ENCODE measurements around the gene PLA2R1. TPM values are rescaled to one million over a fixed set of nuclear protein-coding genes. Genes with fewer than 3 reads are reported as not detected.

The PLA2R1 gene
- total and polyA plus RNA-seq, 10 donors: 1.3 to 17.0 (median 10.1) TPM

DNA sequence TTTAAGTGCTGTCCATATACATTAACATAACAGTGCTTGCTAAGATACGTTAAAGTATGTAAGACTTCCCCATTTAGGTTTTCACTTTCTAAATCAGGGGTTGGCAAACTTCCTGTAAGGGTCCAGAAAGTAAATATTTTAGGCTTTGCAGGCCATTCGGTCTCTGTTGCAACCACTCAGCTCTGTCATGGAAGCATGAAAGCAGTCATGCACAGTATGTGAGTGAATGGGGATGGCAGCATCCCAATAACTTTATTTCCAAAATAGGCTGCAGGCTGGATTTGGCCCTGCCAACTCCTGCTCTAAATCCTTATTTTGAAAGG lies 128.7 kb downstream of the PLA2R1 start:
- intact Hi-C loops (cut with DNase I; ENCODE audit: low total_unique reads): no loop called here

DNA sequence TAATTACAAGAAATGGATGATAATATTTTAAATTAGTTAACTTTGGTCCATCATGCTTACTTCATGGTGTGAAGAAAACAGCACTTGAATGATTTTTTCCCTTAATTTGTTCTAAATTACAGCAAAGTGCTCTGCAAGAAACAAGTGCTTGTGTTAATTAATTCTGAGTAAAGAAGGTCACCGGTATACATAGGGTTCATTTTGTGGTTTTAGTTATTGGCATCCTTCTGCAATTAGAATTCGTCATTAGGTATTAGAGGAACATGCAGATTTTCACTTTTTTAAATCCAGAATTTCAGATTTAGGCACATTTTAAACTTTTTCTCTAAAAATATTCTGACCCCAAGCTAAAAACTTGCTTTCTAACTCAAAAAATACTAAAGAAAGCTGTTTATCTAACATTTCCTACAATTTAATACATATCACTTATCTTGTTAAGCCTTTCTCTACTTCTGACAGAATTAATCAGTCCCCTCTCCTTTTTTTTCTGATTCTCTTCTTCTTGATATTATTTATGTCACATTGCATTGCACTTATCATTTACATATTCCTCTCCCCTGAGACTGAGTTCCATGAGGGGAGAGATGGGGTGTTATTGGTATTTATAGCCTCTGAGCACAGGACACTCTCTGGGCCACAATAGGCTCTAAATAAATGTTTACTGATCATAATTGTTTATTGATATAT lies 129.2 kb downstream of the PLA2R1 start:
- Histone ChIP-seq H3K4me1 (peaks cover 0 to 25% (median 15%) of the 10 kb centered on the region in 6 donors), H3K4me3 (peak overlapping the region in 1 of 8 donors; percentile 10), H3K27me3 (replicated peaks in 1 of 7) (no peaks in the 10 kb centered on the region), H3K9me3 (peaks cover 0 to 10% (median 3%) of the 10 kb centered on the region in 8 donors), H3K27ac (peak overlapping the region in 5 of 8 donors; percentile 2 to 61 (median 36)), H3K36me3 (no peaks in the 10 kb centered on the region)
- TF ChIP-seq, protein P1, sequence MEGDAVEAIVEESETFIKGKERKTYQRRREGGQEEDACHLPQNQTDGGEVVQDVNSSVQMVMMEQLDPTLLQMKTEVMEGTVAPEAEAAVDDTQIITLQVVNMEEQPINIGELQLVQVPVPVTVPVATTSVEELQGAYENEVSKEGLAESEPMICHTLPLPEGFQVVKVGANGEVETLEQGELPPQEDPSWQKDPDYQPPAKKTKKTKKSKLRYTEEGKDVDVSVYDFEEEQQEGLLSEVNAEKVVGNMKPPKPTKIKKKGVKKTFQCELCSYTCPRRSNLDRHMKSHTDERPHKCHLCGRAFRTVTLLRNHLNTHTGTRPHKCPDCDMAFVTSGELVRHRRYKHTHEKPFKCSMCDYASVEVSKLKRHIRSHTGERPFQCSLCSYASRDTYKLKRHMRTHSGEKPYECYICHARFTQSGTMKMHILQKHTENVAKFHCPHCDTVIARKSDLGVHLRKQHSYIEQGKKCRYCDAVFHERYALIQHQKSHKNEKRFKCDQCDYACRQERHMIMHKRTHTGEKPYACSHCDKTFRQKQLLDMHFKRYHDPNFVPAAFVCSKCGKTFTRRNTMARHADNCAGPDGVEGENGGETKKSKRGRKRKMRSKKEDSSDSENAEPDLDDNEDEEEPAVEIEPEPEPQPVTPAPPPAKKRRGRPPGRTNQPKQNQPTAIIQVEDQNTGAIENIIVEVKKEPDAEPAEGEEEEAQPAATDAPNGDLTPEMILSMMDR (IDR thresholded peaks at IDR 0.05 in 8 of 11, conservative IDR thresholded peaks at IDR 0.05 in 3 of 11): no peak
- no peak for TF ChIP-seq POLR2A (IDR thresholded peaks at IDR 0.05)
- DNase-seq: no peak
- 39 to 61% (median 44%) methylated on average over 2 of the region's 2 CpGs for WGBS, 5 donors
- intact Hi-C loops (cut with DNase I; ENCODE audit: low total_unique reads): no loop called here

More for the DNA sequence above, 128.7 kb downstream of the PLA2R1 start:
- H3K27me3 ChIP-seq (replicated peaks in 1 of 7): no peaks in the 10 kb centered on the region
- H3K4me1 ChIP-seq: peaks cover 0 to 25% (median 15%) of the 10 kb centered on the region in 6 donors
- H3K9me3 ChIP-seq: peaks cover 0 to 5% (median under 1%) of the 10 kb centered on the region in 8 donors
- 18 to 33% (median 20%) methylated on average over 2 of the region's 2 CpGs for WGBS, 5 donors
- peak overlapping the region in 4 of 8 donors; percentile 30 to 61 (median 46) for H3K27ac ChIP-seq
- DNase-seq: no peak
- TF ChIP-seq POLR2AphosphoS5 (IDR thresholded peaks at IDR 0.05) (no peak), POLR2A (IDR thresholded peaks at IDR 0.05) (no peak)
- TF ChIP-seq, protein P1 (IDR thresholded peaks at IDR 0.05 in 8 of 11, conservative IDR thresholded peaks at IDR 0.05 in 3 of 11): no peak
- H3K4me3 ChIP-seq: peak overlapping the region in 1 of 8 donors; percentile 10
- no peaks in the 10 kb centered on the region for H3K36me3 ChIP-seq

DNA sequence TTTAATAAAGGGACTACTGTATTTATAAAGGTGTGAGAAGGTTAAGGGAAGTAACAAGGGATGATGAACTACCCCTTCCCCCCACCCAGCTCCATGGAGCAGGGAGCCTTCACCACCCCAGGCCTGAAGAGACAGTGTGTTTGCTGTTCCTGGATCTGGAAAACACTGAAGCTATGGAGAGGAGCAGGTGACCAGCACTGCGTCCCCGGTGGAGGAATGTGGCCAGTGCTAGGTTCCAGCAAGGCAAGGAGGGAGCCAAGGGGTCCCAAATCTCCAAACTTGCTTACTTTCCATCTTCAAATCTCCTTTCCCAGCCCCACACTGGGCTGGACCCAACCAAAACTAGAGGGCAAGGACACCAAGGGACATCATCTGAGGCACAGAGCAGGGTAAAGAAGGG lies 135.7 kb downstream of the PLA2R1 start:
- TF ChIP-seq POLR2AphosphoS5 (IDR thresholded peaks at IDR 0.05): no peak
- TF ChIP-seq, protein P1 (IDR thresholded peaks at IDR 0.05 in 8 of 11, conservative IDR thresholded peaks at IDR 0.05 in 3 of 11): no peak
- TF ChIP-seq POLR2A (IDR thresholded peaks at IDR 0.05): no peak
- H3K4me3 ChIP-seq: no peak overlapping the region
- peaks cover 0 to 8% (median 3%) of the 10 kb centered on the region in 6 donors for H3K4me1 ChIP-seq
- no peak overlapping the region for H3K27ac ChIP-seq
- 74 to 100% (median 93%) methylated on average over 2 of the region's 2 CpGs for WGBS, 5 donors
- DNase-seq: no peak
- H3K27me3 ChIP-seq (replicated peaks in 1 of 7): no peaks in the 10 kb centered on the region
- intact Hi-C loops (cut with DNase I; ENCODE audit: low total_unique reads): no loop called here
- H3K9me3 ChIP-seq: peaks cover 0 to 13% (median 3%) of the 10 kb centered on the region in 8 donors
- H3K36me3 ChIP-seq: no peaks in the 10 kb centered on the region

DNA sequence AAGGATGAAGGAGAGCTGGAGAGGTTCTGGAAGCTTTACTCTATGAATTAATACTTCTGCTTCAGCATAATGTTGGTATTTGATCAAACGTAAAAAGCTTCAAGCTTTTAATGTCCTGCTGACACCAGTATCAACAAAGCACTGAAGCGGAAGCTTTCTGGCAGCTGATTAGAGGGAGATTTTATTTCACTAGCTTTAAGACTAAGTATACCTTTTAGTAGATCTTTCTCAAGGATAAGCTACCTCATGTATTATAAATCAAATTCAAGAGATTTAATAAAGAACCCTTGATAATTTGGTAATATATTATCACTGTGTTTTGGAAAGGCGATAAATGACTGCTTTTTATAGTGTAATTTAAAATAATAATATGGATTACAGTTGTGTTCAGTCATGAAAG lies 136.4 kb downstream of the PLA2R1 start:
- intact Hi-C loops (cut with DNase I; ENCODE audit: low total_unique reads): no loop called here
- DNase-seq: no peak
- Histone ChIP-seq H3K4me1 (peaks cover 0 to 11% (median 7%) of the 10 kb centered on the region in 6 donors), H3K9me3 (peaks cover 0 to 13% (median 3%) of the 10 kb centered on the region in 8 donors), H3K4me3 (no peak overlapping the region), H3K27me3 (replicated peaks in 1 of 7) (no peaks in the 10 kb centered on the region), H3K36me3 (no peaks in the 10 kb centered on the region), H3K27ac (no peak overlapping the region)
- WGBS, 5 donors: 69 to 93% (median 87%) methylated on average over 3 of the region's 3 CpGs
- no peak for TF ChIP-seq POLR2A (IDR thresholded peaks at IDR 0.05)
- TF ChIP-seq, protein P1 (IDR thresholded peaks at IDR 0.05 in 8 of 11, conservative IDR thresholded peaks at IDR 0.05 in 3 of 11): no peak
- TF ChIP-seq POLR2AphosphoS5 (IDR thresholded peaks at IDR 0.05): no peak
